Vagina (tissue), 2 donors: ENCODE measurements around the gene NPDC1.

Experiments used
- CTCF ChIP-seq, 3 experiments: fragments of 450-650 bp in 2 of 3; fragments of 200-600 bp in 1 of 3; sonication (generic) in 1 of 3; IDR thresholded peaks; one replicate each; pipeline ENCODE4 v1.5.1; 2017 to 2019; ENCODE audit warnings: antibody characterized with exemption in 3 of 3, mild to moderate bottlenecking in 2 of 3, moderate library complexity in 2 of 3
- POLR2A ChIP-seq, 2 donors: fragments of 450-650 bp; IDR thresholded peaks; one replicate each; pipeline ENCODE4 v1.6.1; 2017; ENCODE audit warnings: antibody characterized with exemption in 2 of 2, mild to moderate bottlenecking in 2 of 2, moderate library complexity in 2 of 2
- POLR2AphosphoS5 ChIP-seq, 2 donors: sonication (generic); formaldehyde crosslinking; IDR thresholded peaks; one replicate each; pipeline ENCODE4 v1.9.0; 2017; ENCODE audit warnings: antibody characterized with exemption in 2 of 2, mild to moderate bottlenecking in 2 of 2, low read depth in 1 of 2; ENCODE audit not compliant: insufficient read depth in 1 of 2

- TF ChIP-seq CTCF (IDR thresholded peaks at IDR 0.05) (no peak), POLR2A (IDR thresholded peaks at IDR 0.05) (no peak), POLR2AphosphoS5 (IDR thresholded peaks at IDR 0.05; ENCODE audit: insufficient read depth in 1 of 2, low read depth in 1 of 2) (no peak)
Observed at GRCh38 chr9:137001857-137002645, 43.9 kb downstream of the NPDC1 start.
